Dermis blood vessel endothelial cell (primary cell): ENCODE measurements around the gene ELOVL3. TPM values are rescaled to one million over a fixed set of nuclear protein-coding genes. Genes with fewer than 3 reads are reported as not detected.
"Not testable (repeated sequence)": the region's sequence is repeated elsewhere in the genome, so short reads cannot be mapped to it uniquely, and the experiment has no call there.

Experiments
- DNase-seq: peaks from one replicate; pipeline ENCODE4 v3.0.0; 2010
- total RNA-seq: library from RNA; depleted of rRNA; stranded (reverse); fragments of >200 nt; gene quantifications from 2 replicates; pipeline ENCODE4 v1.2.3, GENCODE V29; 2014

ELOVL3 gene
- total RNA-seq, 1 donor from 2014 or later, result not detected

DNA sequence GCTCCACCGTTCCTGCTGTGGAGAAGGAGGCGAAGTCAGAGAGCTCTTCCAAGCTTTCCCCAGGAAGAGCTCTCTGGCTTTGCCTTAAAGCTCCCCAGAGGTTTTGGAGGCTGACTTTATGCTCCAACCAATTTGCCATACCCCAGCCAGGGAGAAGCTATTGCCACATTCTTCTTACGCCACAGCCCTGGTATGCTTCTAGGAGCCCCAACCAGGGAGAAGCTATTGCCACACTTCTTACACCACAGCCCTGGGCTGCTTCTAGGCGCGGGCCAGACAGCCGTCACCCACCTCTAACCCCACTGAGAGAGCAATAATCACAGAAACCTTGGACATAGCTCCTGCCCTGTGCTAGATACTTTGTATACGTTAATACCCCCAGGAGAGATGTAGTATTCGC is 951 bp downstream of the ELOVL3 start:
- DNase-seq, result no peak

DNA sequence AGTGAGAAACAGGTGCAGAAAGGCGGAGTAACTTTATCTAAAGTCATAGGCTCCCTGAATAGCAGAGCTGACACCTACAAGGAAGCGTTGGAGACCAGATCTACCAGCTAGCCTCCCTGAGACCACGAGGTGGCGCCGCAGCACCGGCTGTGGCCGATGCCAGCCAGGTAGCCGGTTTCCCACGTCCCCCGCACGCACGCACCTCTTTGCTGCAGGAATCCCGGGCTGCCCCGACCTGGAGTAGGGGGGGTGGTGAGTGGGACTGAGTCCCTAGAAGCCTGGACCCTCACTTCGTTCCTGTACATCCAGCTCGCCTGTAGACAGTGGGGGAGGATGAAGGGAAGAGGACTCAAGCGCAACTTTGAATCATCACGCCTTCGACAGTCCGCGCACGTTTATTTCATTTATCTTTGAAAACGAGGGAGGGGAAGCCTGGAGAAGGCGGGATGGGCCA is 3.7 kb downstream of the ELOVL3 start:
- peak; percentile 91 for DNase-seq

DNA sequence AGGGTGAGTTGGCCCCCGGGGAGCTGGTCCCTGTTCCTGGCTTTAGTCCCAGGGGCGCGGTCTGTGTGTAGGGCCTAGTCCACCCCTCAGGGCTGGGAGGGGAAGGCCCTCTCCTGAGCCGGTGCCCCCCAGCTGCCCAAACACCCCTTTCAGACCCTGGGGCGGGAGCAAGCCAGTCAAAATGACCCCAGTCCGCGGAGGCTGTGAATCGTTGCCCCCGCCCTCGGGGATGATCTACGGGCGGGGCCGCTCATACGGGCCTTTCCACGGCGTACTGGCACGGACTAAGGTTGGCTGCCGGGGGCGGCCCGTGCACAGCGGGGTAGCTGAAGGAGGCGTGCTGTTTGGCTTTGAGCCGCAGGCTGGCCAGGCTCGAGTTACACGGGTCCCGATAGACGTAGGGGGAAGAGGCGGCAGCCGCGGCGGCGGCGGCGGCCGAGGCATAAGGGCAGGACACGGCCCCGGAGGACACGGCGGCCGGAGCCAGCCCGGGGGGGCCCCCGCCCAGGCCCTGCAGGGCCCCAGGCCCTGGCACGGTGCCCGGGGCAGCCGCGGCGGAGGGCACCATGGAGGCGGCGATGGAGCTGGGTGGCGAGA is 4.3 kb downstream of the ELOVL3 start:
- peak; percentile 52 for DNase-seq

DNA sequence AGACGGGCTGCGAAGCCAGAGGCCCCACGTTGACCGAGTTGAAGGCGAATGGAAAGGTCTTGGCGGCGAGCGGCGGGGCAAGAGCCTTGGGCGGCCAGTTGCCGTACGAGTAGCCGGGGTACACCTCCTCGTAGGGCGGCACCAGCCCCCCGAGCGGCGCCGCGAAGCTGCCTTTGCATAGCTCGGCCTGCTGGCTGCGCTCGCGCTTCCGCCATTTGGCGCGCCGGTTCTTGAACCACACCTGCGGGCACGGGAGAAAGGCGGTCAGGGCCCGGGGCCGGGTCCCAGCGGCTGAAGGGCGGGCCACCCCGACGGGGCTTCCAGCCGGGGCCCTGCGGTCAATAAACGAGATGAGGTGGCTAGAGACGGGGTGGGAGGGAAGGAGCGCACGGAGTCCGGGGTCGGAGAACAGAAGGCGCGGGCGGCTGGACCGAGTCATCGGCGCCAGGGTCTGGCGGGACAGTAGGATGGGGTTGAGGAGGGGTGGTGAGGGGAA is 4.8 kb downstream of the ELOVL3 start:
- DNase-seq, result peak; percentile 51

DNA sequence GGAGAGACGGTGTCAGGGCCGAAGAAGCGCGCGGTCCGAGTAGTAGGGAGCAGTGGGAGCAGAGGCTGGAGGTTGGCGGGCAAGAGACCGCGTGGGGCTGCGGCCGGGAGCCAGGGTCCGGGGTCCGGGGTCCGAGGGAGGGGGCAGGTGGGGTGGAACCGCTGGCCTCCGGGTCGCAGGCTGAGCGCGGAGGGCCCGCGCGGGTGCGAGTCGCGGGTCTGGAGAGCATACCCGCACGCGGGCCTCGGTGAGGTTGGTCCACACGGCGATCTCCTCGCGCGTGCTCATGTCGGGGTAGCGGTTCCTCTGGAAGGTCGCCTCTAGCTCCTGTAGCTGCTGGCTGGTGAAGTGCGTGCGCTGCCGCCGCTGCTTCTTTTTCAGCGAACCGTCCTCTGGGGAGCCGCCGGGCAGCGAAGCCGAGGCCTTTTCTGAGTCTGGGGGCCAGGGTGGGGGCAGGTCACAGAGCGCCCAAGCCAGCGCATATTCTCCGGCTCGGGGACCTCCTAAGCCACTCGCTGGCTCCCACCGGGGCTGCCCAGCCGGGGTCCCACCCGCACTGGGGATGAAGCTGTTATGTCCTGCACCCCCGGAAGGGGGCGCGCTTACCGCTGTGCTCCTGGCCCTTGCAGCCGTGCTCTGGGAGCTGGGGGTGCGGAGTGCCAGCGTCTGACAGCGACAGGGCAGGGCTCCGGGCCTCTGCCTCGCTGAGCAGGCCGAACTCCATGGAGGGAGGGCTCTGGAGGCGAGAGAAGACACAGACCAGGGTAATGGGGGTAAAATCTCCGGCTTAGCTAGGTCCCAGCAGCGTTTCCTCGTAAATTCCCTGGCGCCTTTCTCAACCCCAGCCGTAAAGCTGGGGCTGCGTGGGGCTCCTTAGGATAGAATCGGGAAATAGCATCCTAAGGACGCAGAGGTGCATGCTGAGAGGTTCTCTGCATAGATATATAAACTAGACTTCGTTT is 5.5 kb downstream of the ELOVL3 start:
- peak; percentile 67 for DNase-seq

DNA sequence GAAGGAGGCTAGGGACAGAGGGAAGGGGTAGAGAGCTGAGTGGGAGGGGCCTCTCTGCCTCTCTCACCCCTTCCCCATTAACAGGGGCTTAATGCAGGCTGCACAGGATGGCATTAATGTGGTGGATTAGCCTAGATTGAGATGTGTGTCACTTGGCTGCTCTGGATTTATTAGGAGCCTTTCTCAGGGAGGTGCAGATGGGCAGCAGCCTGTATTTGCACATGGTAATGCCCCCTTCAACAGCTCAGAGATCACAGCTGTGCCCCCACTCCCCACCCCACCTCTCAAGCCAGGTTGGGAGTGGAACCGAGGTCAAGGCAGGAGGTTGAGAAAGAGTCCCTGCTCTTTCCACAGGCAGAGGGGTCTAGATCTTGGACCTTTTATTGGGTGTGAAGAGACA is 7.9 kb downstream of the ELOVL3 start:
- no peak for DNase-seq

DNA sequence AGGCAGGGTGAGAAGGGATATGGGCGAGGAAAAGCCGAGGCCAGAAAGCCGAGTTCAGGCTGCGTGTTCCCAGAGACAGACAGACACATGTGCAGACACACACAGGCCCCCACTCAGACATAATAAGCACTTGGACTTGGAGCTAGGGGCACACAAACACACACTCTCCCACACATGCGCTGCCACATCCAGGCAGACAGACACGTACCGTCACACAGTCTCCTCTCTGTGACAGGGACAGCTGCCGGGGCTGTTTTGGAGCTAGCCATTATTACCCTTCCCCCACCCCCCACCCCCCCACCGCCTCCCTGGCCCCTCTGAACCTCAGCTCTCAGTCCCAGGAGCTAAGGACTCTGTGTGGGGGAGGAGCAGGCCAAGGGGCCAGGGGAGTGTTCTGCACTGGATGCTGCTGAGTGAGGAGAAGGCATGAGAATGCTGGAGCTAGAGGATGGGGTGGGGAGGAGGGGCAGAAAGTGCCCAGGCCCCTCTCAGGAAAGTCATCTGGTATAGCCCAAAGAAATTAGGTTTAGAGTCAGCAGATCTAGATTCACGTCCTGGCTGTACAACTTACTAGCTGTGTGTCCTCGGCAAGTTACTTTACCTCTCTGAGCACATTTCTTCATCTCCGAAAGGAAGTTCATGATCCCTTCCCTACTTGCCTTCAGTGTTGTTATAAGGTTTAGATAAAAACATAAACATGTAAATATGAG is 8.9 kb downstream of the ELOVL3 start:
- DNase-seq, result no peak

DNA sequence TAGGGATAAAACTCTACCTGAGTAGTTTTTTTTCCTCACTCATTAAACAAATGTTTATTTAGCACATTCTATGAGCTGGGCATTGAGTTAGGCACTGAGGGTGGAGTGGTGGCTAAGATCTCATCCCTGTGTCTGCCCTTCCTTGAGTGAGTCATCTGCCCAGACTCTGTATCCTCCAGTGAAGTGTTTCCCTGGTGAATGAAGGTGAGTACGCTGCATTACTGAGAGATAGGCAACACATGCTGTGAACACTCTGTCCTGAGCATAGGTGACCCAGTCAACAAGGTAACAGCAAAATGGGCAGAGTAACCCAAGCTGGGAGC is 9.5 kb downstream of the ELOVL3 start:
- no peak for DNase-seq

DNA sequence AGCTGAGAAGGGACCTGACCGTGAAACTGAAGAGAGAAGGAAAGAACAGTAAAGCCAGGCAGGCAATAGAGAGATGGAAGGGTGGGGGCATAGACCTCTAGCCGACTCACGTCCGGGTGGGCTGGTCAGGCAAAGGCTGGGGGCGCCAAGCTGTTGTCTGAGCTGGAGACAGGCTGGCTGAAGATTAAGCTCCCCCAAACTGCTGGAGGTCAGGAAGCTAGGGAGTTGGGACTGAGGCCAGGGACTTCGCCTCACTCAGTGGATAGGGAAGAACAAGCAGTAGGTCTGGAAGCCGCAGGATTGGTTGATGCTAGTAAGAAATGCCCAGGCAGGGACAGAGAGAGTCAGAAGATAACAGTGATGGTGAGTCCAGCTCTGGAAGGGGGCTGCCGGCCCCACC is 9.9 kb downstream of the ELOVL3 start:
- no peak for DNase-seq

DNA sequence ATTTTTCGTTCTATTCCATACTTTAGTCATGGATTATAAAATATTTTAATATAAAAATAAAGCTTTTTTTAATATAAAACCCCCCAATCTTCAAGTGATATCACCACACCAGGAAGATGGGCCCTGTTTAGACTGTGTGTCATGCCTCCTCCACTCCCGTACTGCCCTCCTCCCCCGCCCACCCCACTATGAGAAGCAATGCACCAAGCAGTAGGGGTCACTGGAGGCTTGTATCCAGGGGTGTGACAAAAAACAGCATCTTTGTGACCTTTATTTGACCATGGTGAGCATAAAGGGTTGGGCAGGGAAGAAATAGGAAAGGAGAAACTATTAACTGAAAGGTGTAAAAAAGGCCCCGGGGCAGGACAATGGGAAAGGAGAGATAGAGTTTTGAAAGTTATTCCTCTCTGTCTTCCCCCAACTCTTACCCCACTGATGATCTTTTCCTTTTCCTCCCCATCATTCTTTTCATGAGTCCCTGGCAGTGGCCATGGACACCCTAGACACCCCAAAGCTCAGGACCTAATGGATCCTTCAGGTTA is 11.7 kb downstream of the ELOVL3 start:
- no peak for DNase-seq

DNA sequence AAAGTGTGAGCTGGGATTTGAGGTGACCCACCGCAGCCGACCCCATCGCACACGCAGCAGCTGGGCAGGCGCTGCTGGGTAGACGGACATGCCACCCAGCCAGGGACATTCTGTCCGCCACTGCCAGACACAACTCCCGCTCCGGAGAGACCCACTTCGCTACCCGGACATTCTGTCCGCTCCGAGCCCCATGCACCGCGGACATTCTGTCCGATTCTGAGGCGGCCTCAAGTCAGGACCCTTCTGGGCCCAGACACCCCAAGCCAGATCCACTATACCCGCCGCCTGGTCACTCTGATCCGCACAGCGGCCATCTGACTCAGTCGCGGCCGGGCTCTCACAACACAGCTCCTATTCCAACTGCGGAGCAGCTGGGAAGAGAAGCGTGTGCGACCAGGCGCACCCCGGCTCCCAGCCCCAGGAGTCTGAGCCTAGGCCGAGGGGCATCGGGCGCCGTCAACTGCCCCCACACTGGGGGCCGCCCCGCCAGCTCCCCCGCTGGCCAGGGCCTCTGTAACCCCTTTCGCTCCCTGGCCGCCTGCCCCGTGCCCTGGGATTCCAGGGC is 14.4 kb downstream of the ELOVL3 start:
- DNase-seq, result peak; percentile 16

DNA sequence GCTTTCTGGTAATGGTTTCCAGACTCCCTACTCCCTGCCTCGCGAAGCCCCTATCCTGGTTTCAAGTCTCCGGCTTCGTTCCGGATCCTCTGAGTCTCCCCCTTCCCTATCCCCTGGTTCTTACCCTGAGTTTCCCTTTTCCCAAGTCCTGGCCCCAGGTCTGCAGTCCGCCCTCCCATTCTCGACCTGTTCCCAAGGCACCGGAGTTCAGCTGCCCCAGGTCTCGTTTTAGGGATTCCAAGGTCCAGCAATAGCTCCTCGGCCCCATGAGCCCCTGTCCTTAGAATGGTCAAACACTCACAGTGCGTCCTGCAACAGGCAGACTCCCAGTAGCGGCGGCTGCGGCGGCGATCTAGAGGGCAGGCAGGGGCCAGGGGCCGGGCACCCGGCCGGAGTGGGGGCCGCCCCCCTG is 14.9 kb downstream of the ELOVL3 start:
- peak; percentile 16 for DNase-seq

DNA sequence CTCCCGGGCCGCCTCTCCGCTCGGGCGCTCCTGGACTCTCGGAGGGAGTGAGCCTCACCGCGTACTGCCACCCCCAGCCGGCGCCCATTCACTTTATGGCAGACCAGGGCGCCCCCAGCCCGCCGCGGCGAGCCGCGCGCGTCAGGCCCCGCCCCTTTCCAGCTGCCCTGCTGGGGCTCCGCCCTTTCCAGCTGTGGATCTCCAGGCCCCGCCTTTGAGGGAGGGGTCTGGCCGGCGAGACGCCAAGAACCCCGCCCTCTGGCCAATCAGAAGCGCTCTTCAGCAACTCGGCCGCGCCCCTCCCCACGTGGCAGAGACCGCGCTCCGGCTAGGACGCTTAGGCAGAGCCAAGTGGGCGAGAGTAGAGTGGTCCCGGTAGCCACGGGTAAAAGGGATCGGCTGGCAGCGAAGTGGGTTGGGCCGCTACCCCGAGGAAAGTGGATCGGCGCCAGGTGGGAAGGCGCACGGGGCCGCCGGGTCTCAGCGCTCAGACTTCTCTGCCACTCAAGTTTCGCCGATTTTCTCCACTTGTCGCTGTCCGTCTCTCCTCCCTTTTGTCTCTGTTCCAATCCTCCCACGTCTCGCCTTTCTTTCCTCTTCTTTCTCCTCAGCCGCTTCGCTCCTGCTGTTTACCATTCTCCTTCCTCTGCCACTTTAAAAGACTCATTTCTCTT is 15.5 kb downstream of the ELOVL3 start, which contains the start of gene PITX3:
PITX3 (minus strand) TSS at position 69 of the 674 bp plus-strand sequence. CDS start 9,432 bp downstream, outside the sequence.
- peak; percentile 86 for DNase-seq

DNA sequence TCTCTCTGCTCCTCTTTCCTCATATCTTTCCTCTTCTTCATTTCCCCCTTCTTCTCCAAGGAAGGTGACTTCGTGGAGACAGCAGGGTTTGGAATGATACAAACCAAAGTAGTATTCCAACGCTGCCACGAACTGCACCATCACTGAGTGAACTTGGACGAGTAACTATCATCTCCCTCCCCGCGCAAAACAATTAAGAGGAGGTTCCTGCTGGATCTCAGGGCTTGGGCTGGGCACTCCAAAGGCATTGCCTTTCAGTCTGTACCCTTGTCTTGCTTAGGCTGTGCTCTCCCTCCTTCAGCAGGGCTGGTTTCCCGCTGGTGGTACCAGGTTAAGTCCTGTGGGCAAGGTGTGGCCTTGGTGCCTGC is 16.0 kb downstream of the ELOVL3 start:
- no peak for DNase-seq

DNA sequence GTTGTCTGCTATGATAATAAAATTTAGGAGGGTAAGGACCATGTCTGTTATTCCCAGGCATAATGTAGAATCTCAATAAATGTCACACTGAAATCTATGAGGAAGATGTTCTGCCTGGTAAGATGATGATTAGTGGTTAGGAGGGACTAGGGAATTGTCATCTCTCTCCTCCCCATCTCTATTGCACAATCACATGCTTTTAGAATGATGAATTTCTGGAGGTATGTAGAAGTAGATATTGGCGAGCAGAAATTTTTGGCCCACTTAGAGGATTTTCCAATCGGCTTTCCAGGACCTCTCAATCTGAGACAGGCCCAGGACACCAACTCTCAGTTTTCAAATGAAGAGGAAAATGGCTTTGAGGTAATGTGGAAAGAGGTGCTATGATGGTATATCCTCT is 17.2 kb downstream of the ELOVL3 start:
- no peak for DNase-seq

DNA sequence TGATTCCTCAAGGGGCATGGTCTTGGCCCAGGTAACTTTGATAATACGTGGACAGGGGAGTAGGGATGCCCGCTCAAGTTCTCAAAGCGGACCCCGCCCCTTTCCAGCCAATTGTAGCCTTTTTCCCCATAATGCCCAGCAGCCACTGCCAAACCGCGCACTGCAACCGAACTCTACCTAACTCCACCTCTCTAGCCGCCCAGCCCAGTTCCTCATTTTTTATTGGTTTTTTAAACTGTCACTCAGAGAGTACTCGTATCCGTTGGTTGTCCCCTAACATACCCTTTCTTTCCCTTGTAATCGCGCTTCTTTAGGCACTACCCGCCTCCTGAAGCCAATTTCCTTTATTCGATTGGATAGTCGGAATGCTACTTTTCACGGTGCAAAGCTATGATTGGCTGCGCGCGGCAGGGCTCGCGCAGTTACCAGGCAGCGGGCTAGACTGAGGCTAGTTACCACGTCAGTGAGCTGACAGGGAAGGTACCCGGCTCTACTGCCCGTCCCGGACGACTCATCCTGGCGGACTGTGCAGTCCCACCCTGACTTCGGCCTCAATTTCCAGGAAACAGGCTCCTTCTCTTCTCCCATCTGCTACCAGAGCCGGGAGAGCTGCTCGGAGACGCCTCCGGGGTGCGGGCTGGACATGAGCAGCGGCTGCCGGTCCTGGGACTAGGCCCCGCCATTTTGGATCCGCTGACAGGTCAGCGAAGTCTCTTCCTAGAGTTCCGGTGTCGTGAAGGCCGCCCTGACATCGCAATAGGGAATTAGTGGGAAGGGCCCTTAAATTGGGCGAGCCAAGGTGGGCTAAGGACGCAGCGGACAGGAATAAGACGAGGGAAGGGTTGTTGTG is 19.2 kb downstream of the ELOVL3 start, which contains the start of gene GBF1:
GBF1 (plus strand) TSS at position 451 of the 850 bp plus-strand sequence. CDS start 13,407 bp downstream, outside the sequence.
- peak; percentile 100 for DNase-seq

DNA sequence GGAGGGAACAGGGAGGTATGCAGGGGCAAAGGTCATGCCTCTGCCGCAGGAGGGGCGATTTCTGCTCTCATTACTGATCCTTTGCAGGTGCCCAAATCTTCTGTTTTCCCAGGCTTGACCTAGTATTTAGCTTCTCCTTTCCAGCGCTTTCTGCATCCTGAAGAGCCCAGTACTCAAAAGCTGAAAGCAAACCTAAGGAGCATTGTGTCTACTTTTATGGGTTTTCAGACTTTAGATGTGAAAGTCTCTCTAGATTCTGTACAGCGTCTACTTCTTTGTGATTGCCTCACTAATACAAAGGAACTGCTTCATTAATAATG is 19.8 kb downstream of the ELOVL3 start:
- no peak for DNase-seq

DNA sequence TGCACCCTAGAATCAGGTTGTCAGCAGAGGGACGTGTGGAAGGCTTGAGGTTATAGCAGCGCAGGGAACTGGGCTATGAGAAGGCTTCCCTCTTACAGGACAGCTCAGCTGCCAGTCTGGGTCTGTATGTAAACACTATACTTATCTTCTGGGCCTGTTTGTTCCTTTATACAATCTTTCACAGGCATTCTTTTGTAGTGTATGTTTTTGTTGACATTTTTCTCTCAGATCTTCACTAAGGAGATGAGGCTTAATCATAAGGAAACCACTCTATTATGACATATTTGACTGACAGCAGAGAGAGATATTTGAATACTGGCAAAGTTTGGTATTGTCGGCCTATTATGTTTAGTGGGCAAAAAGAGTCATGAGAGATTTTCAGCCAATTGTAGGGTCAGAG is 20.2 kb downstream of the ELOVL3 start:
- peak; percentile 39 for DNase-seq

DNA sequence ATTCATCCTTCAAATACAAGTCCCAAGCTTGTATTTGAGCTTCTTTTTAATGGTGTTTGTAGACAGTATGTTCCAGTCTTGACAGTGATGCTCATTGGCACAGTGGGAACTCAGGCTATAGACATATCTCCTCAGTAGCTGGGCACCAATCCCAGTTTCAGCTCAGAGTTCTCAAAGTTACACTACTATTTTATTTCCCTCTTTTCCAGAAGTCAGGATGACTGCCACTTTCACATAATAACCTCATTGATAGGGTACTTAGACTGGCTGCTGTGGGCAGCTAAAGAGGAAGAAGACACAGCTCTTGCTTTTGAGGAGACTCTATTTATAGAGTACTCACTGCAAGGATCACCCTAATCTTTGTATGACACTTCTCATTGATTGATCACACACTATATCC is 21.6 kb downstream of the ELOVL3 start:
- no peak for DNase-seq

DNA sequence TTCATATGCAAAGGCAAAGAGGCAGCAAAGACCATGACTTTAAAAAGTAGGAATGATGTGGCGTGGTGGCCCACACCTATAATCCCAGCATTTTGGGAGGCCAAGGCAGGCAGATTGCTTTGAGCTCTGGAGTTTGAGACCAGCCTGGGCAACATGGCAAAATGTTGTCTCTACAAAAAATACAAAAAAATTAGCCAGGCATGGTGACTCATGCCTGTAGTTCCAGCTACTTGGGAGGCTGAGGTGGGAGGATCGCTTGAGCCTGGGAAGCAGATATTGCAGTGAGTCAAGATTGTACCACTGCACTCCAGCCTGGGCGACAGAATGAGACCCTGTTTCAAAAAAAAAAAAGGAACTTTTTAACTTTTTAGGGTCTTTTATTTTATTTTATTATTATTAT is 26.4 kb downstream of the ELOVL3 start:
- DNase-seq, result not testable (repeated sequence)

DNA sequence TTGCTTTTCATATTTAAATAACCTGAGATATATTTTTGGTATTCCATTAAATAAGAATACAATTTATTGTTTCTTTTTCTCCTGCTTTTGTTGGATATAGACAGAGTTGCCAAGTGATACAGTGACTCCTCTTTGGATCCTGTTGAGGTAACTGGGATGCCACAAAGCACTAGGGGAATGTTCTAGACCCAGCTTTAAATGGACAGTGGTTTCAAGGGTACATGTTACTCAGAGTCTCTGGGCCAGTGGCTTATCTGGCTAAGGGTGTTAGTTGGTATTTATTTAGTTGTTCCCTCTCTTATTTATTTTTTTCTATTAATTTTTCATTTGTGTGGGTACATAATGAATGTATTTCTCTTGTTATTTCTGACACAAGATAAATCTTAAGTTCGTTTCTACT is 28.3 kb downstream of the ELOVL3 start:
- DNase-seq, result no peak
